HepG2 (cell line): ENCODE data around the gene BCAS3. TPM values are rescaled to one million over a fixed set of nuclear protein-coding genes. Genes with fewer than 3 reads are reported as not detected.

Source experiments
- ATAC-seq: fragments of 200-7000 bp; cut with Tn5 transposase; 3 replicates; pipeline ENCODE4 v1.9.1; 2020; ENCODE audit warnings: mild to moderate bottlenecking, moderate library complexity
- BruUV-seq: library from RNA; stranded (reverse); fragments of 400-500 nt; replicated peaks from 2 replicates; lab custom pipeline; 2021; lab: Mats Ljungman, UMichigan
- CTCF ChIA-PET: fragments of 300-600 bp; formaldehyde crosslinking; extraction: SDS; loops from one replicate; lab custom pipeline; 2021; ENCODE audit warnings: low total read pairs, inconsistent platforms, low intra/inter-chr PET ratio; lab: Yijun Ruan, JAX
- POLR2A ChIA-PET: fragments of 350-600 bp; sonication (Branson Sonifier 250); formaldehyde crosslinking; loops from one replicate; lab custom pipeline; 2020; ENCODE audit warnings: antibody characterized with exemption, inconsistent platforms; lab: Yijun Ruan, JAX
- DNase-seq: peaks from one replicate; pipeline ENCODE4 v3.0.0-alpha.2; 2015; ENCODE audit warnings: low spot score
- FAIRE-seq: peaks from 3 replicates; lab custom pipeline; 2011; peaks lifted over from hg19 to GRCh38; lab: Jason Lieb, UNC
- H2AFZ ChIP-seq: one replicate; pipeline ENCODE4 v1.6.1; 2011; ENCODE audit warnings: low read length, inconsistent platforms
- H3K27ac ChIP-seq: fragments of 300-600 bp; 3 replicates; pipeline ENCODE4 v1.8.0; 2011; ENCODE audit warnings: mixed run types, mild to moderate bottlenecking, mixed read lengths, low read length, inconsistent platforms; ENCODE audit not compliant: insufficient read depth; ENCODE audit errors: extremely low read length
- H3K27me3 ChIP-seq, 2 experiments: fragments of 200-600 bp in 1 of 2; 2 replicates in 1 of 2; 3 replicates in 1 of 2; pipeline versions ENCODE4 v1.6.0 to v1.8.0; 2011; ENCODE audit warnings: low read length in 2 of 2, mild to moderate bottlenecking in 2 of 2, moderate library complexity in 2 of 2, inconsistent platforms in 1 of 2; ENCODE audit not compliant: insufficient read depth in 2 of 2, control insufficient read depth in 1 of 2
- H3K36me3 ChIP-seq, 2 experiments: fragments of 200-600 bp in 1 of 2; replicated peaks in 1 of 2; 2 replicates in 1 of 2; 3 replicates in 1 of 2; pipeline versions ENCODE4 v1.5.1 to v1.8.0; 2011; ENCODE audit warnings: low read length in 2 of 2, inconsistent platforms in 1 of 2; ENCODE audit not compliant: insufficient read depth in 2 of 2, control insufficient read depth in 1 of 2
- H3K4me1 ChIP-seq: 2 replicates; pipeline ENCODE4 v1.5.1; 2012; ENCODE audit warnings: low read length, inconsistent platforms; ENCODE audit not compliant: insufficient read depth
- H3K4me2 ChIP-seq: 2 replicates; pipeline ENCODE4 v1.6.0; 2011; ENCODE audit warnings: low read depth, low read length, inconsistent platforms
- H3K4me3 ChIP-seq, 3 experiments: fragments of 200-600 bp in 1 of 3; sonication (generic), shearing (Covaris generic) in 1 of 3; replicated peaks in 1 of 3; 2 replicates each; pipeline ENCODE4 v1.5.1; 2011 to 2016; ENCODE audit warnings: low read length in 3 of 3, inconsistent platforms in 2 of 3, low read depth in 2 of 3, mild to moderate bottlenecking in 2 of 3, control low read depth in 1 of 3, mixed read lengths in 1 of 3; ENCODE audit not compliant: insufficient read depth in 1 of 3
- H3K79me2 ChIP-seq: one replicate; pipeline ENCODE4 v1.6.1; 2011; ENCODE audit warnings: low read length, inconsistent platforms; ENCODE audit not compliant: insufficient read depth
- H3K9ac ChIP-seq: 2 replicates; pipeline ENCODE4 v1.6.0; 2011; ENCODE audit warnings: mild to moderate bottlenecking, low read depth, low read length, inconsistent platforms; ENCODE audit not compliant: insufficient read depth
- H3K9me3 ChIP-seq: 2 replicates; pipeline ENCODE4 v1.5.1; 2012; ENCODE audit warnings: mild to moderate bottlenecking, low read length
- H4K20me1 ChIP-seq: 2 replicates; pipeline ENCODE4 v1.6.0; 2011; ENCODE audit warnings: inconsistent platforms, mild to moderate bottlenecking, low read length, moderate library complexity; ENCODE audit not compliant: insufficient read depth
- ETV6 ChIP-seq: sonication (generic); formaldehyde crosslinking; conservative IDR thresholded peaks from 2 replicates; pipeline ENCODE4 v1.4.0; 2020; ENCODE audit warnings: missing genetic modification reagents
- HOXD1 ChIP-seq: sonication (generic); formaldehyde crosslinking; IDR thresholded peaks from 2 replicates; pipeline ENCODE4 v1.5.0; 2020; ENCODE audit warnings: missing genetic modification reagents
- MAFF ChIP-seq: IDR thresholded peaks from 2 replicates; pipeline ENCODE4 v1.6.1; 2011; ENCODE audit warnings: low read depth, low read length, improper control_type of control experiment
- MAFK ChIP-seq, 2 experiments: IDR thresholded peaks in 1 of 2; conservative IDR thresholded peaks in 1 of 2; 2 replicates each; pipeline ENCODE4 v1.6.1; 2011; ENCODE audit warnings: improper control_type of control experiment in 2 of 2, low read length in 2 of 2
- MXD4 ChIP-seq: IDR thresholded peaks from 2 replicates; pipeline ENCODE4 v1.6.1; 2016; ENCODE audit warnings: mild to moderate bottlenecking, missing biosample characterization, missing genetic modification reagents
- SYNCRIP ChIP-seq: fragments of 200-400 bp; formaldehyde crosslinking; IDR thresholded peaks from 2 replicates; pipeline ENCODE4 v1.6.1; 2018; ENCODE audit warnings: mild to moderate bottlenecking, low read depth, low read length; ENCODE audit not compliant: insufficient read depth
- TOPORS ChIP-seq: sonication (generic); formaldehyde crosslinking; IDR thresholded peaks from 2 replicates; pipeline ENCODE4 v1.8.0; 2023; ENCODE audit warnings: mild to moderate bottlenecking, missing genetic modification reagents
- ZC3H13 ChIP-seq: sonication (generic); formaldehyde crosslinking; IDR thresholded peaks from 2 replicates; pipeline ENCODE4 v1.8.1; 2023; ENCODE audit warnings: mild to moderate bottlenecking, missing genetic modification reagents, moderate library complexity
- ZNF333 ChIP-seq: sonication (generic); formaldehyde crosslinking; IDR thresholded peaks from 2 replicates; pipeline ENCODE4 v1.4.0; 2020; ENCODE audit warnings: mild to moderate bottlenecking, missing genetic modification reagents, borderline replicate concordance
- WGBS: methylation state at CpG from one replicate; pipeline ENCODE4 v1.1.6; 2017; ENCODE audit warnings: low lambda C conversion rate; 5-methylcytosine and 5-hydroxymethylcytosine counted together
- in situ Hi-C: cut with HindIII; loops from 2 replicates; pipeline ENCODE4 v1.10.0; 2017; ENCODE audit warnings: low pct_unique_long_range_greater_than_20kb; ENCODE audit not compliant: extremely low pct_ligation_motif_present
- intact Hi-C: fragments of 100-400 bp; cut with micrococcal nuclease; formaldehyde crosslinking; loops from one replicate; pipeline ENCODE4 v1.10.0; 2022; ENCODE audit not compliant: unreplicated experiment
- polyA plus RNA-seq, 8 experiments: library from polyadenylated mRNA; depleted of rRNA in 3 of 8; stranded (reverse) in 7 of 8; unstranded in 1 of 8; fragments of >200 nt; fragmentation: Illumina TruSeq in 4 of 8; extraction: Trizol in 4 of 8; gene quantifications; 2 replicates each; pipeline versions ENCODE4 v1.2.1 to v1.2.3, GENCODE V29; 2011 to 2016; ENCODE audit warnings: low read depth in 4 of 8, missing spikeins in 1 of 8, mixed read lengths in 1 of 8; ENCODE audit not compliant: insufficient read depth in 1 of 8
- total RNA-seq, 5 experiments: library from RNA; depleted of rRNA; stranded (reverse); fragments of >200 nt; fragmentation: Illumina TruSeq; extraction: Trizol; gene quantifications; 2 replicates each; pipeline ENCODE4 v1.2.3, GENCODE V29; 2016; ENCODE audit warnings: low read depth in 1 of 5
- TF ChIP-seq, protein P1 (sequence below): sonication (generic); formaldehyde crosslinking; IDR thresholded peaks from 2 replicates; pipeline ENCODE4 v1.8.0; 2022; ENCODE audit warnings: mild to moderate bottlenecking, missing genetic modification reagents; ENCODE audit not compliant: insufficient replicate concordance

The BCAS3 gene
- total and polyA plus RNA-seq, 2 of the 13 experiments (the other 11 are each of a cell fraction or from before 2014, with no cell fraction given): 10.7 to 11.2 TPM

DNA sequence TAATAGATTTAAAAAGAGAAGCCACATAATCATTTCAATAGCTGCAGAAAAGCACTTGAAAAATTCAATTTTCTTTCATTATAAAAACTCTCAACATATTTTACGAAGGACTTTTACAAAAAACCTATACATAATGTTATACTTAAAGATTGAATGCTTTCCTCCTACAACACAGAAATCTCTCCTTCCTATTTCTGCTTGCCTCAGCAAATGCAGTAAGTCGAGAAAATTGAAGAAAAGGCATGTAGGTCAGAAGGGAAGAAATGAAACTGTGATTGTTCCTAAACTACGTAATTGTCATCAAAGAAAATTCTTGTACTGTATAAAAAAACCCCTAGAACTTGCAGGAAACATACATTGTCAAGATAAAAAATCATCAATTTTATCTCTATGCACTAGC, 267.1 kb downstream of the BCAS3 start:
- Histone ChIP-seq H3K9ac (no peak overlapping the region), H3K36me3 (no peaks in the 10 kb centered on the region), H2AFZ (no peak overlapping the region), H3K79me2 (no peaks in the 10 kb centered on the region), H3K4me3 (no peak overlapping the region), H3K4me2 (no peak overlapping the region), H3K4me1 (no peaks in the 10 kb centered on the region), H3K27me3 (no peaks in the 10 kb centered on the region), H4K20me1 (no peaks in the 10 kb centered on the region), H3K9me3 (no peaks in the 10 kb centered on the region), H3K27ac (no peak overlapping the region)
- TF ChIP-seq MAFF: peak; percentile 76
- no peak for TF ChIP-seq HOXD1 (CRISPR knock-in tag)
- no peak for TF ChIP-seq ZC3H13 (CRISPR knock-in tag)
- no peak for TF ChIP-seq TOPORS
- TF ChIP-seq MAFK (conservative IDR thresholded peaks at IDR 0.05 in 1 of 2, IDR thresholded peaks at IDR 0.05 in 1 of 2; ENCODE audit: low read length in 2 of 2): peak; percentile 85 to 92
- ATAC-seq (no peak), DNase-seq (no peak), FAIRE-seq (no peak)
- 47% methylated on average over 3 of the region's 3 CpGs for WGBS
- BruUV-seq: no TSS peak
- in situ Hi-C loops (no loop called here), intact Hi-C loops (no loop called here)
- CTCF ChIA-PET: no interaction called here
- POLR2A ChIA-PET: no interaction called here

- CTCF ChIA-PET: no interaction called here
- no peak for FAIRE-seq
These were observed 269.4 kb downstream of the BCAS3 start for GRCh38 chr17:60947100-60947499.

More at GRCh38 chr17:60947100-60947499, 269.4 kb downstream of the BCAS3 start:
- POLR2A ChIA-PET: no interaction called here
- in situ Hi-C loops: no loop called here
- no TSS peak for BruUV-seq
- Histone ChIP-seq H3K4me3 (no peak overlapping the region), H3K27ac (no peak overlapping the region), H3K4me2 (no peak overlapping the region), H3K36me3 (no peaks in the 10 kb centered on the region), H3K27me3 (no peaks in the 10 kb centered on the region)
- intact Hi-C loops: no loop called here
- TF ChIP-seq ZNF333 (CRISPR knock-in tag) (no peak), MXD4 (CRISPR knock-in tag) (no peak), ETV6 (CRISPR knock-in tag) (no peak), SYNCRIP (no peak)
- TF ChIP-seq, protein P1, sequence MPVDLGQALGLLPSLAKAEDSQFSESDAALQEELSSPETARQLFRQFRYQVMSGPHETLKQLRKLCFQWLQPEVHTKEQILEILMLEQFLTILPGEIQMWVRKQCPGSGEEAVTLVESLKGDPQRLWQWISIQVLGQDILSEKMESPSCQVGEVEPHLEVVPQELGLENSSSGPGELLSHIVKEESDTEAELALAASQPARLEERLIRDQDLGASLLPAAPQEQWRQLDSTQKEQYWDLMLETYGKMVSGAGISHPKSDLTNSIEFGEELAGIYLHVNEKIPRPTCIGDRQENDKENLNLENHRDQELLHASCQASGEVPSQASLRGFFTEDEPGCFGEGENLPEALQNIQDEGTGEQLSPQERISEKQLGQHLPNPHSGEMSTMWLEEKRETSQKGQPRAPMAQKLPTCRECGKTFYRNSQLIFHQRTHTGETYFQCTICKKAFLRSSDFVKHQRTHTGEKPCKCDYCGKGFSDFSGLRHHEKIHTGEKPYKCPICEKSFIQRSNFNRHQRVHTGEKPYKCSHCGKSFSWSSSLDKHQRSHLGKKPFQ (CRISPR knock-in tag): no peak
- TF ChIP-seq, all 625 proteins: peak for 0
- ATAC-seq: no peak
- Histone ChIP-seq H3K79me2 (no peaks in the 10 kb centered on the region), H4K20me1 (no peaks in the 10 kb centered on the region), H3K4me1 (no peaks in the 10 kb centered on the region), H3K9ac (no peak overlapping the region), H2AFZ (no peak overlapping the region), H3K9me3 (no peaks in the 10 kb centered on the region)
- WGBS: 64% methylated on average over 1 of the region's 1 CpG
- no peak for DNase-seq
